Panc1 (cell line): ENCODE results near the gene SLX9. TPM values are rescaled to one million over a fixed set of nuclear protein-coding genes. Genes with fewer than 3 reads are reported as not detected.

Experiments used
- ATAC-seq: fragments of 200-7000 bp; cut with Tn5 transposase; 2 replicates; pipeline ENCODE4 v1.9.1; 2020; ENCODE audit warnings: mild to moderate bottlenecking, moderate library complexity
- BruUV-seq: library from RNA; stranded (reverse); fragments of 400-500 nt; replicated peaks from 2 replicates; lab custom pipeline; 2021; lab: Mats Ljungman, UMichigan
- CTCF ChIA-PET: fragments of 300-600 bp; sonication (Branson Sonifier 250); formaldehyde crosslinking; loops from one replicate; lab custom pipeline; 2022; ENCODE audit warnings: antibody characterized with exemption; lab: Charles Lee
- POLR2A ChIA-PET: fragments of 300-600 bp; sonication (Branson Sonifier 250); formaldehyde crosslinking; loops from one replicate; lab custom pipeline; 2022; ENCODE audit warnings: antibody characterized with exemption; lab: Charles Lee
- DNase-seq: peaks from one replicate; pipeline ENCODE4 v3.0.0-alpha.2; 2010; ENCODE audit warnings: low read depth, low spot score
- H3K27ac ChIP-seq: 2 replicates; pipeline ENCODE4 v1.5.1; 2011; ENCODE audit warnings: mild to moderate bottlenecking, low read length, inconsistent platforms
- H3K27me3 ChIP-seq: fragments of 200-500 bp; sonication (Bioruptor generic); 2 replicates; pipeline ENCODE4 v1.6.0; 2014; ENCODE audit warnings: low read length, inconsistent platforms; ENCODE audit not compliant: control insufficient read depth, insufficient read depth
- H3K36me3 ChIP-seq: fragments of 200-500 bp; sonication (Bioruptor generic); 2 replicates; pipeline ENCODE4 v1.5.1; 2014; ENCODE audit warnings: inconsistent platforms, mild to moderate bottlenecking, low read length, moderate library complexity; ENCODE audit not compliant: control insufficient read depth, insufficient read depth
- H3K4me1 ChIP-seq: 2 replicates; pipeline ENCODE4 v1.5.1; 2011; ENCODE audit warnings: inconsistent platforms, mild to moderate bottlenecking, low read length, moderate library complexity; ENCODE audit not compliant: control insufficient read depth, insufficient read depth
- H3K4me3 ChIP-seq, 2 experiments: 2 replicates each; pipeline ENCODE4 v1.5.1; 2011 to 2012; ENCODE audit warnings: low read depth in 2 of 2, low read length in 2 of 2, mild to moderate bottlenecking in 2 of 2, inconsistent platforms in 1 of 2, moderate library complexity in 1 of 2
- H3K9me3 ChIP-seq: fragments of 200-500 bp; sonication (Bioruptor generic); 2 replicates; pipeline ENCODE4 v1.5.1; 2014; ENCODE audit warnings: low read depth, mild to moderate bottlenecking, inconsistent platforms, low read length, moderate library complexity; ENCODE audit not compliant: control insufficient read depth, insufficient read depth
- CTCF ChIP-seq: fragments of 450-650 bp; IDR thresholded peaks from 2 replicates; pipeline ENCODE4 v1.5.1; 2017; ENCODE audit warnings: mild to moderate bottlenecking
- POLR2AphosphoS5 ChIP-seq: IDR thresholded peaks from 2 replicates; pipeline ENCODE4 v1.6.1; 2012; ENCODE audit warnings: mild to moderate bottlenecking, low read depth, low read length, moderate library complexity
- TCF7L2 ChIP-seq: IDR thresholded peaks from 2 replicates; pipeline ENCODE4 v1.6.1; 2011; ENCODE audit warnings: mild to moderate bottlenecking, low read depth, low read length, inconsistent platforms
- in situ Hi-C: cut with HindIII; loops from 2 replicates; pipeline ENCODE4 v1.10.0; 2016; ENCODE audit warnings: low sequenced_read_pairs, low pct_unique_long_range_greater_than_20kb
- intact Hi-C: fragments of 100-400 bp; cut with micrococcal nuclease; formaldehyde crosslinking; loops from one replicate; pipeline ENCODE4 v1.10.0; 2022; ENCODE audit not compliant: unreplicated experiment
- total RNA-seq: library from RNA; stranded (reverse); gene quantifications from one replicate; pipeline ENCODE4 v1.2.1, GENCODE V29; 2021; ENCODE audit not compliant: unreplicated experiment
- TF ChIP-seq, protein P1 (sequence below), 2 experiments: IDR thresholded peaks; 2 replicates each; pipeline ENCODE4 v1.6.1; 2011 to 2012; ENCODE audit warnings: low read depth in 2 of 2, control low read depth in 1 of 2, low read length in 1 of 2, mild to moderate bottlenecking in 1 of 2, moderate library complexity in 1 of 2; ENCODE audit not compliant: insufficient read depth in 1 of 2

Gene SLX9
- total RNA-seq, 1 experiment from 2014 or later = 50.9 TPM

- in situ Hi-C loops (no loop called here), intact Hi-C loops (loop anchor here (5.0 kb wide), 1 partner anchor 41 kb away; no protein-coding TSS in a partner anchor)
- DNase-seq (no peak), ATAC-seq (no peak)
- no peaks in the 10 kb centered on the region for H3K27me3 ChIP-seq
- H3K36me3 ChIP-seq = no peaks in the 10 kb centered on the region
- no peak overlapping the region for H3K4me3 ChIP-seq
- CTCF ChIA-PET = no interaction called here
- POLR2A ChIA-PET = no interaction called here
- H3K9me3 ChIP-seq = no peaks in the 10 kb centered on the region
- H3K27ac ChIP-seq = no peak overlapping the region
- no peaks in the 10 kb centered on the region for H3K4me1 ChIP-seq
- no peak for TF ChIP-seq TCF7L2
- TF ChIP-seq CTCF = no peak
- TF ChIP-seq POLR2AphosphoS5 = no peak
- TF ChIP-seq, protein P1, sequence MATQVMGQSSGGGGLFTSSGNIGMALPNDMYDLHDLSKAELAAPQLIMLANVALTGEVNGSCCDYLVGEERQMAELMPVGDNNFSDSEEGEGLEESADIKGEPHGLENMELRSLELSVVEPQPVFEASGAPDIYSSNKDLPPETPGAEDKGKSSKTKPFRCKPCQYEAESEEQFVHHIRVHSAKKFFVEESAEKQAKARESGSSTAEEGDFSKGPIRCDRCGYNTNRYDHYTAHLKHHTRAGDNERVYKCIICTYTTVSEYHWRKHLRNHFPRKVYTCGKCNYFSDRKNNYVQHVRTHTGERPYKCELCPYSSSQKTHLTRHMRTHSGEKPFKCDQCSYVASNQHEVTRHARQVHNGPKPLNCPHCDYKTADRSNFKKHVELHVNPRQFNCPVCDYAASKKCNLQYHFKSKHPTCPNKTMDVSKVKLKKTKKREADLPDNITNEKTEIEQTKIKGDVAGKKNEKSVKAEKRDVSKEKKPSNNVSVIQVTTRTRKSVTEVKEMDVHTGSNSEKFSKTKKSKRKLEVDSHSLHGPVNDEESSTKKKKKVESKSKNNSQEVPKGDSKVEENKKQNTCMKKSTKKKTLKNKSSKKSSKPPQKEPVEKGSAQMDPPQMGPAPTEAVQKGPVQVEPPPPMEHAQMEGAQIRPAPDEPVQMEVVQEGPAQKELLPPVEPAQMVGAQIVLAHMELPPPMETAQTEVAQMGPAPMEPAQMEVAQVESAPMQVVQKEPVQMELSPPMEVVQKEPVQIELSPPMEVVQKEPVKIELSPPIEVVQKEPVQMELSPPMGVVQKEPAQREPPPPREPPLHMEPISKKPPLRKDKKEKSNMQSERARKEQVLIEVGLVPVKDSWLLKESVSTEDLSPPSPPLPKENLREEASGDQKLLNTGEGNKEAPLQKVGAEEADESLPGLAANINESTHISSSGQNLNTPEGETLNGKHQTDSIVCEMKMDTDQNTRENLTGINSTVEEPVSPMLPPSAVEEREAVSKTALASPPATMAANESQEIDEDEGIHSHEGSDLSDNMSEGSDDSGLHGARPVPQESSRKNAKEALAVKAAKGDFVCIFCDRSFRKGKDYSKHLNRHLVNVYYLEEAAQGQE (IDR thresholded peaks at IDR 0.05; ENCODE audit: insufficient read depth in 1 of 2, low read depth in 2 of 2, low read length in 1 of 2) = no peak
- BruUV-seq = no TSS peak
These were observed 48.8 kb upstream of the SLX9 start for GRCh38 chr21:44890961-44891541.

DNA sequence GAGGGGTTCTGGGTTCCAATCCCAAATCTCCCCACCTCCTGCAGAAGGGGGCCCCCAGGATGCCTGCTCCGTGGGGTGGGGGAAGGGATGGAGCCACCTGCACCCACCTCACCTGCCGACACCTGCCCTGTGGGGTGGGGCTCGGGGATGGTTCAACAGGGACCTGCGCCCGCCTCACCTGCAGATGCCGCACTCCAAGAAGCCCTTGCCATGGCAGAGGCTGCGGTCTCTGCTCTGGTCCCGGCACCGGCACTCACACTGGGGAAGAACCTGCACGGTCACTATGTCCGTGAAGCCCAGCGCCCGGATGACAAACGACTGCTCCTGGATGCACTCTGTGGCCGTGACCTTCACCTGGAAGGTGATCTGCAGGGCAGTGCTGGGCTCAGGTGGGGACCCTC, 48.2 kb upstream of the SLX9 start:
- Histone ChIP-seq H3K36me3 (no peaks in the 10 kb centered on the region), H3K4me3 (no peak overlapping the region), H3K4me1 (no peaks in the 10 kb centered on the region), H3K27me3 (no peaks in the 10 kb centered on the region), H3K27ac (no peak overlapping the region), H3K9me3 (no peaks in the 10 kb centered on the region)
- intact Hi-C loops = loop anchor here (5.0 kb wide), 1 partner anchor 41 kb away; no protein-coding TSS in a partner anchor
- BruUV-seq = no TSS peak
- ATAC-seq = no peak
- in situ Hi-C loops = no loop called here
- DNase-seq = no peak
- TF ChIP-seq, protein P1 (IDR thresholded peaks at IDR 0.05; ENCODE audit: insufficient read depth in 1 of 2, low read depth in 2 of 2, low read length in 1 of 2) = no peak
- no peak for TF ChIP-seq CTCF
- POLR2A ChIA-PET = no interaction called here
- CTCF ChIA-PET = interaction anchor here (0.6 to 0.7 kb wide), 2 partner anchors 91 to 1059 kb away, joined by 7 to 11 read pairs; no protein-coding TSS in a partner anchor
